Neural cell (in vitro differentiated cells): Measurements from ENCODE around the gene MDP1. TPM values are rescaled to one million over a fixed set of nuclear protein-coding genes. Genes with fewer than 3 reads are reported as not detected.

Experiments used
- H2AFZ ChIP-seq: fragments of 200-600, 300-800 bp; sonication (generic), shearing (Covaris generic); 2 replicates; pipeline ENCODE4 v1.6.0; 2014; ENCODE audit warnings: low read depth, mild to moderate bottlenecking, antibody characterized with exemption, low read length, moderate library complexity
- H3F3A ChIP-seq: fragments of 200-600 bp; shearing (Covaris generic); 2 replicates; pipeline ENCODE4 v1.6.1; 2016; ENCODE audit warnings: mild to moderate bottlenecking, moderate library complexity, mixed read lengths, antibody characterized with exemption, low read length; ENCODE audit not compliant: insufficient read depth, poor library complexity, severe bottlenecking
- H3K27ac ChIP-seq: fragments of 200-600, 300-800 bp; sonication (generic), shearing (Covaris generic); 2 replicates; pipeline ENCODE4 v1.5.1; 2014; ENCODE audit warnings: mild to moderate bottlenecking, low read length, moderate library complexity
- H3K27me3 ChIP-seq: fragments of 300-800, 200-600 bp; sonication (generic), shearing (Covaris generic); 2 replicates; pipeline ENCODE4 v1.6.0; 2014; ENCODE audit warnings: mild to moderate bottlenecking, low read depth, low read length, moderate library complexity; ENCODE audit not compliant: insufficient read depth
- H3K36me3 ChIP-seq: fragments of 300-800, 200-600 bp; sonication (generic), shearing (Covaris generic); 2 replicates; pipeline ENCODE4 v1.5.1; 2014; ENCODE audit warnings: mild to moderate bottlenecking, antibody characterized with exemption, low read length, moderate library complexity; ENCODE audit not compliant: insufficient read depth
- H3K4me2 ChIP-seq: fragments of 300-800, 200-600 bp; sonication (generic), shearing (Covaris generic); 2 replicates; pipeline ENCODE4 v1.6.0; 2014; ENCODE audit warnings: mild to moderate bottlenecking, low read length
- H3K4me3 ChIP-seq: fragments of 300-800, 200-600 bp; sonication (generic), shearing (Covaris generic); 2 replicates; pipeline ENCODE4 v1.5.1; 2014; ENCODE audit warnings: mild to moderate bottlenecking, low read length, moderate library complexity
- H3K79me2 ChIP-seq: fragments of 200-600 bp; shearing (Covaris generic); replicated peaks from 2 replicates; pipeline ENCODE4 v1.6.0; 2014; ENCODE audit warnings: mild to moderate bottlenecking, low read length, moderate library complexity; ENCODE audit not compliant: insufficient read depth
- H3K9ac ChIP-seq: fragments of 300-800, 200-600 bp; sonication (generic), shearing (Covaris generic); 2 replicates; pipeline ENCODE4 v1.6.1; 2016; ENCODE audit warnings: mild to moderate bottlenecking, low read length, mixed read lengths
- H3K9me2 ChIP-seq: fragments of 200-600 bp; shearing (Covaris generic); 2 replicates; pipeline ENCODE4 v1.6.1; 2016; ENCODE audit warnings: mild to moderate bottlenecking, low read length, mixed read lengths; ENCODE audit not compliant: insufficient read depth
- H3K9me3 ChIP-seq: fragments of 200-600, 300-800 bp; sonication (generic), shearing (Covaris generic); 2 replicates; pipeline ENCODE4 v1.6.1; 2016; ENCODE audit warnings: mild to moderate bottlenecking, mixed run types, low read length, moderate library complexity, mixed read lengths
- H4K20me1 ChIP-seq: fragments of 200-600 bp; shearing (Covaris generic); 2 replicates; pipeline ENCODE4 v1.6.1; 2016; ENCODE audit warnings: mild to moderate bottlenecking, mixed run types; ENCODE audit not compliant: insufficient read depth
- CTCF ChIP-seq: fragments of 450-650 bp; IDR thresholded peaks from 2 replicates; pipeline ENCODE4 v1.5.1; 2014; ENCODE audit warnings: antibody characterized with exemption, mild to moderate bottlenecking, moderate library complexity; ENCODE audit not compliant: poor library complexity, severe bottlenecking
- EP300 ChIP-seq: fragments of 450-650 bp; conservative IDR thresholded peaks from 2 replicates; pipeline ENCODE4 v1.6.1; 2014; ENCODE audit warnings: antibody characterized with exemption, mild to moderate bottlenecking, moderate library complexity; ENCODE audit not compliant: poor library complexity, severe bottlenecking
- EZH2 ChIP-seq: fragments of 200-600, 300-800 bp; shearing (Covaris generic), sonication (generic); IDR thresholded peaks from 2 replicates; pipeline ENCODE4 v1.6.1; 2014; ENCODE audit warnings: antibody characterized with exemption, low read length, borderline replicate concordance, mild to moderate bottlenecking; ENCODE audit not compliant: insufficient read depth, poor library complexity, severe bottlenecking
- MXI1 ChIP-seq: fragments of 450-650 bp; conservative IDR thresholded peaks from 2 replicates; pipeline ENCODE4 v1.6.1; 2014; ENCODE audit warnings: antibody characterized with exemption, mild to moderate bottlenecking; ENCODE audit not compliant: poor library complexity, severe bottlenecking
- POLR2AphosphoS5 ChIP-seq: IDR thresholded peaks from 2 replicates; pipeline ENCODE4 v1.6.1; 2012
- RAD21 ChIP-seq: fragments of 450-650 bp; conservative IDR thresholded peaks from 2 replicates; pipeline ENCODE4 v1.6.1; 2014; ENCODE audit warnings: antibody characterized with exemption, mild to moderate bottlenecking, moderate library complexity
- REST ChIP-seq: IDR thresholded peaks from 2 replicates; pipeline ENCODE4 v1.6.1; 2012; ENCODE audit warnings: borderline replicate concordance
- SMC3 ChIP-seq: fragments of 450-650 bp; conservative IDR thresholded peaks from 2 replicates; pipeline ENCODE4 v1.6.1; 2014; ENCODE audit warnings: antibody characterized with exemption, mild to moderate bottlenecking, moderate library complexity; ENCODE audit not compliant: poor library complexity
- TAF1 ChIP-seq: IDR thresholded peaks from 2 replicates; pipeline ENCODE4 v1.6.1; 2012; ENCODE audit warnings: low read depth
- polyA plus RNA-seq: library from polyadenylated mRNA; depleted of rRNA; stranded (reverse); fragments of >200 nt; gene quantifications from 2 replicates; pipeline ENCODE4 v1.2.3, GENCODE V29; 2014

MDP1 gene
- polyA plus RNA-seq, 1 donor from 2014 or later, result 94.2 TPM

- Histone ChIP-seq H3K27ac (no peak overlapping the region), H3K4me3 (no peak overlapping the region), H3K27me3 (no peaks in the 10 kb centered on the region), H3K36me3 (no peaks in the 10 kb centered on the region), H3K9me2 (no peaks in the 10 kb centered on the region), H3K9ac (no peak overlapping the region), H3F3A (no peaks in the 10 kb centered on the region), H3K9me3 (no peaks in the 10 kb centered on the region), H3K4me2 (no peak overlapping the region), H3K79me2 (peaks cover 37% of the 10 kb centered on the region), H4K20me1 (no peaks in the 10 kb centered on the region), H2AFZ (no peak overlapping the region)
- TF ChIP-seq POLR2AphosphoS5 (no peak), TAF1 (no peak), EZH2 (no peak), REST (no peak), EP300 (no peak), CTCF (no peak)
Observed at GRCh38 chr14:24228902-24229301, 13.0 kb upstream of the MDP1 start.

- Histone ChIP-seq H3F3A (no peaks in the 10 kb centered on the region), H3K36me3 (no peaks in the 10 kb centered on the region), H3K9me2 (no peaks in the 10 kb centered on the region), H3K27ac (no peak overlapping the region), H3K4me3 (no peak overlapping the region), H2AFZ (no peak overlapping the region), H3K9ac (no peak overlapping the region), H3K9me3 (no peaks in the 10 kb centered on the region), H4K20me1 (no peaks in the 10 kb centered on the region), H3K27me3 (no peaks in the 10 kb centered on the region), H3K4me2 (no peak overlapping the region), H3K79me2 (peaks cover 26% of the 10 kb centered on the region)
- TF ChIP-seq REST (no peak), TAF1 (no peak), POLR2AphosphoS5 (no peak), CTCF (no peak), SMC3 (no peak), EP300 (no peak), MXI1 (no peak), EZH2 (no peak), RAD21 (no peak)
Observed at GRCh38 chr14:24226473-24226872, 10.6 kb upstream of the MDP1 start.
